HEK293T (cell line): ENCODE measurements around the gene ZYG11B.

ENCODE experiments used
- ARNT ChIP-seq: fragments of 450-650 bp; IDR thresholded peaks from 2 replicates; pipeline ENCODE4 v1.6.1; 2017; ENCODE audit warnings: mild to moderate bottlenecking
- BHLHE40 ChIP-seq: fragments of 450-650 bp; IDR thresholded peaks from 2 replicates; pipeline ENCODE4 v1.6.1; 2016; ENCODE audit warnings: mild to moderate bottlenecking, moderate library complexity, borderline replicate concordance
- ELF4 ChIP-seq: fragments of 450-650 bp; IDR thresholded peaks from 2 replicates; pipeline ENCODE4 v1.6.1; 2017; ENCODE audit warnings: antibody characterized with exemption
- FOXK2 ChIP-seq: fragments of 450-650 bp; IDR thresholded peaks from 2 replicates; pipeline ENCODE4 v1.6.1; 2016; ENCODE audit warnings: mild to moderate bottlenecking
- L3MBTL2 ChIP-seq: fragments of 450-650 bp; conservative IDR thresholded peaks from 2 replicates; pipeline ENCODE4 v1.6.1; 2016; ENCODE audit warnings: mild to moderate bottlenecking
- LEF1 ChIP-seq: fragments of 450-650 bp; IDR thresholded peaks from 2 replicates; pipeline ENCODE4 v1.6.1; 2017; ENCODE audit warnings: mild to moderate bottlenecking, borderline replicate concordance
- NFRKB ChIP-seq: fragments of 450-650 bp; IDR thresholded peaks from 2 replicates; pipeline ENCODE4 v1.6.1; 2016; ENCODE audit warnings: mild to moderate bottlenecking, moderate library complexity
- SP1 ChIP-seq: fragments of 450-650 bp; IDR thresholded peaks from 2 replicates; pipeline ENCODE4 v1.6.1; 2017
- SUZ12 ChIP-seq: fragments of 450-650 bp; IDR thresholded peaks from 2 replicates; pipeline ENCODE4 v1.6.1; 2016; ENCODE audit warnings: mild to moderate bottlenecking
- TARDBP ChIP-seq: fragments of 450-650 bp; IDR thresholded peaks from 2 replicates; pipeline ENCODE4 v1.6.1; 2016
- ZNF384 ChIP-seq: fragments of 450-650 bp; IDR thresholded peaks from 2 replicates; pipeline ENCODE4 v1.6.1; 2016

- TF ChIP-seq SP1 (no peak), BHLHE40 (no peak), L3MBTL2 (no peak), ELF4 (no peak), LEF1 (no peak), TARDBP (no peak), FOXK2 (no peak), SUZ12 (no peak), ARNT (no peak), NFRKB (no peak), ZNF384 (no peak)
These were observed 26.9 kb downstream of the ZYG11B start for GRCh38 chr1:52753169-52753568.
